ENCODE data around the gene CDT1. TPM values are rescaled to one million over a fixed set of nuclear protein-coding genes. Genes with fewer than 3 reads are reported as not detected.
A peak's percentile ranks its signal among the peaks of the same experiment; 100 is the strongest.

The CDT1 gene
- total and polyA plus RNA-seq, 10 of the 15 experiments (the other 5 are each of a cell fraction or from before 2014, with no cell fraction given) = 0.50 to 87.6 (median 8.8) TPM

GRCh38 chr16:88805340-88805715 is 1.7 kb downstream of the CDT1 start:
- Histone ChIP-seq H3K27me3 (replicated peaks in 1 of 2; ENCODE audit: control insufficient read depth in 2 of 2, insufficient read depth in 2 of 2, low read length in 1 of 2) (no peaks in the 10 kb centered on the region), H3K36me3 (ENCODE audit: control insufficient read depth in 2 of 2, insufficient read depth in 2 of 2, low read length in 1 of 2) (peaks cover 6 to 42% of the 10 kb centered on the region in 2 experiments; a peak in 3 of 4 replicates), H3K9me3 (replicated peaks; ENCODE audit: control insufficient read depth, insufficient read depth, low read length) (no peaks in the 10 kb centered on the region), H3K4me1 (ENCODE audit: control insufficient read depth, insufficient read depth, low read length) (peaks cover 23% of the 10 kb centered on the region), H3K9ac (ENCODE audit: control insufficient read depth, insufficient read depth, low read length) (no peak overlapping the region), H3K79me2 (ENCODE audit: control insufficient read depth, insufficient read depth, low read length) (peaks cover 40% of the 10 kb centered on the region), H3K4me3 (peak overlapping the region; percentile 88), H2AFZ (ENCODE audit: control insufficient read depth, low read depth, low read length) (no peak overlapping the region), H3K27ac (ENCODE audit: control insufficient read depth, insufficient read depth) (no peak overlapping the region), H4K20me1 (ENCODE audit: control insufficient read depth, insufficient read depth) (no peaks in the 10 kb centered on the region), H3K4me2 (ENCODE audit: control insufficient read depth, insufficient read depth) (peak overlapping the region; percentile 66; the same call in 1 of the 2 replicates)
- intact Hi-C loops (cut with micrococcal nuclease; ENCODE audit: unreplicated experiment) = no loop called here
- FAIRE-seq = no peak
- 91% methylated on average over 18 of the region's 22 CpGs for WGBS (ENCODE audit: insufficient coverage, insufficient replicate concordance, low lambda C conversion rate, missing lambda C conversion rate)
- in situ Hi-C loops (cut with MboI) = no loop called here
- TF ChIP-seq ZBTB11 (CRISPR knock-in tag; IDR thresholded peaks at IDR 0.05) = no peak
- no peak for TF ChIP-seq MYC (IDR thresholded peaks at IDR 0.05; ENCODE audit: insufficient read depth, insufficient read length, insufficient replicate concordance, low read length, severe bottlenecking)
- TF ChIP-seq POLR2A (IDR thresholded peaks at IDR 0.05; ENCODE audit: low read depth, low read length) = peak; percentile 32; the same call in 1 of the 2 replicates
- ChIA-PET CTCF (interaction anchor here (1.1 kb wide), 1 partner anchor 68 kb away, joined by 3 read pairs; no protein-coding TSS in a partner anchor), SMC1A (ENCODE audit: uncharacterized antibody, unreplicated experiment) (no interaction called here), RAD21 (ENCODE audit: unreplicated experiment) (no interaction called here), POLR2A (no interaction called here)
- ATAC-seq = no peak
- DNase-seq (ENCODE audit: low read depth, low spot score) = no peak
- no TSS peak for BruUV-seq (replicated peaks)

- no peaks in the 10 kb centered on the region for H3K27me3 ChIP-seq (replicated peaks in 1 of 2; ENCODE audit: control insufficient read depth in 2 of 2, insufficient read depth in 2 of 2, low read length in 1 of 2)
- H3K27ac ChIP-seq (ENCODE audit: control insufficient read depth, insufficient read depth) = no peak overlapping the region
- in situ Hi-C loops (cut with MboI) = no loop called here
- peak overlapping the region; percentile 66; the same call in 1 of the 2 replicates for H3K4me2 ChIP-seq (ENCODE audit: control insufficient read depth, insufficient read depth)
- peaks cover 6 to 42% of the 10 kb centered on the region in 2 experiments; a peak in 3 of 4 replicates for H3K36me3 ChIP-seq (ENCODE audit: control insufficient read depth in 2 of 2, insufficient read depth in 2 of 2, low read length in 1 of 2)
- WGBS (ENCODE audit: insufficient coverage, insufficient replicate concordance, low lambda C conversion rate, missing lambda C conversion rate) = 95% methylated on average over 18 of the region's 21 CpGs
- BruUV-seq (replicated peaks) = no TSS peak
- no peak overlapping the region for H2AFZ ChIP-seq (ENCODE audit: control insufficient read depth, low read depth, low read length)
- ChIA-PET POLR2A (no interaction called here), RAD21 (ENCODE audit: unreplicated experiment) (no interaction called here), CTCF (no interaction called here), SMC1A (ENCODE audit: uncharacterized antibody, unreplicated experiment) (no interaction called here)
- ATAC-seq = no peak
- H3K9ac ChIP-seq (ENCODE audit: control insufficient read depth, insufficient read depth, low read length) = no peak overlapping the region
- H3K79me2 ChIP-seq (ENCODE audit: control insufficient read depth, insufficient read depth, low read length) = peaks cover 46% of the 10 kb centered on the region
- intact Hi-C loops (cut with micrococcal nuclease; ENCODE audit: unreplicated experiment) = no loop called here
- no peak for DNase-seq (ENCODE audit: low read depth, low spot score)
- H3K4me3 ChIP-seq = no peak overlapping the region
- peaks cover 23% of the 10 kb centered on the region for H3K4me1 ChIP-seq (ENCODE audit: control insufficient read depth, insufficient read depth, low read length)
- H4K20me1 ChIP-seq (ENCODE audit: control insufficient read depth, insufficient read depth) = no peaks in the 10 kb centered on the region
- no peaks in the 10 kb centered on the region for H3K9me3 ChIP-seq (replicated peaks; ENCODE audit: control insufficient read depth, insufficient read depth, low read length)
- no peak for FAIRE-seq
- TF ChIP-seq RUNX3 (IDR thresholded peaks at IDR 0.05; ENCODE audit: low read length) (no peak), EED (IDR thresholded peaks at IDR 0.05; ENCODE audit: low read depth) (no peak), CHD2 (IDR thresholded peaks at IDR 0.05; ENCODE audit: borderline replicate concordance, low read depth, low read length) (no peak), BCLAF1 (IDR thresholded peaks at IDR 0.05) (no peak), SREBF1 (IDR thresholded peaks at IDR 0.05; ENCODE audit: low read length) (no peak), ZBTB33 (IDR thresholded peaks at IDR 0.05) (no peak)
These were observed 2.4 kb downstream of the CDT1 start for GRCh38 chr16:88805887-88806393.
